ENCODE data around the gene MYT1.

DNA sequence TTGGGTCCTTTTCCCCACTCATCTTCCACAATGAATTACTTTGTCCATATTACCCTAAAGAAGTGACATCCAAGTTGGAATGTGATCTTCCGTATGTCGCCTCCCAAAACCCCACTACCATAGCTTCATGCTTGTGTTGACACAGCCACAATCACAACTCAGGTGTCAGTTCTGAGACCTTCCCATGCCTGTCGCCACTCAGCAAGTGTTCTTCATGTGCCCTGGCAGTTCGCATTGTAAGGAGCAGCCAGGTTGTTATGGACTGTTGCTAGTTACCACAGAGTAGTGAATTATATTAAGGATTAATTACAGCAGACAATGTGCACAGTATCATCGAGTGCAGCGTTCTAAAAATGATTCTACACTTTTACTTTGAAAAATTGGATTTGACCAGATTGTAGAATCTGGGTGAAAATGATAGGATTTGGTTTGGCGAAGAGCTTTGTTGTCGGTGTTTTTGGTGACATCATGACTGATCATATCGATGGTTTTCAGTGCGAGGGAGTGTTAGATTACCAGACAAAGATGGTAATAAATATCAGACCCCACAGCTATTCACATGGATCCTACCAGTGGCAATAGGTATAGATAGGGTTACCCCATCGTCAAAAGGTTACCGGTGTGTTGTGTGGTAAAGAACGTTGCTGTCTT is 93.0 kb downstream of the MYT1 start:
- TF ChIP-seq, protein P1, sequence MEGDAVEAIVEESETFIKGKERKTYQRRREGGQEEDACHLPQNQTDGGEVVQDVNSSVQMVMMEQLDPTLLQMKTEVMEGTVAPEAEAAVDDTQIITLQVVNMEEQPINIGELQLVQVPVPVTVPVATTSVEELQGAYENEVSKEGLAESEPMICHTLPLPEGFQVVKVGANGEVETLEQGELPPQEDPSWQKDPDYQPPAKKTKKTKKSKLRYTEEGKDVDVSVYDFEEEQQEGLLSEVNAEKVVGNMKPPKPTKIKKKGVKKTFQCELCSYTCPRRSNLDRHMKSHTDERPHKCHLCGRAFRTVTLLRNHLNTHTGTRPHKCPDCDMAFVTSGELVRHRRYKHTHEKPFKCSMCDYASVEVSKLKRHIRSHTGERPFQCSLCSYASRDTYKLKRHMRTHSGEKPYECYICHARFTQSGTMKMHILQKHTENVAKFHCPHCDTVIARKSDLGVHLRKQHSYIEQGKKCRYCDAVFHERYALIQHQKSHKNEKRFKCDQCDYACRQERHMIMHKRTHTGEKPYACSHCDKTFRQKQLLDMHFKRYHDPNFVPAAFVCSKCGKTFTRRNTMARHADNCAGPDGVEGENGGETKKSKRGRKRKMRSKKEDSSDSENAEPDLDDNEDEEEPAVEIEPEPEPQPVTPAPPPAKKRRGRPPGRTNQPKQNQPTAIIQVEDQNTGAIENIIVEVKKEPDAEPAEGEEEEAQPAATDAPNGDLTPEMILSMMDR (conservative IDR thresholded peaks at IDR 0.05) = no peak
- TF ChIP-seq ZFX (IDR thresholded peaks at IDR 0.05) = no peak
